Measurements from ENCODE around the gene SVIL.

Gene SVIL

DNA sequence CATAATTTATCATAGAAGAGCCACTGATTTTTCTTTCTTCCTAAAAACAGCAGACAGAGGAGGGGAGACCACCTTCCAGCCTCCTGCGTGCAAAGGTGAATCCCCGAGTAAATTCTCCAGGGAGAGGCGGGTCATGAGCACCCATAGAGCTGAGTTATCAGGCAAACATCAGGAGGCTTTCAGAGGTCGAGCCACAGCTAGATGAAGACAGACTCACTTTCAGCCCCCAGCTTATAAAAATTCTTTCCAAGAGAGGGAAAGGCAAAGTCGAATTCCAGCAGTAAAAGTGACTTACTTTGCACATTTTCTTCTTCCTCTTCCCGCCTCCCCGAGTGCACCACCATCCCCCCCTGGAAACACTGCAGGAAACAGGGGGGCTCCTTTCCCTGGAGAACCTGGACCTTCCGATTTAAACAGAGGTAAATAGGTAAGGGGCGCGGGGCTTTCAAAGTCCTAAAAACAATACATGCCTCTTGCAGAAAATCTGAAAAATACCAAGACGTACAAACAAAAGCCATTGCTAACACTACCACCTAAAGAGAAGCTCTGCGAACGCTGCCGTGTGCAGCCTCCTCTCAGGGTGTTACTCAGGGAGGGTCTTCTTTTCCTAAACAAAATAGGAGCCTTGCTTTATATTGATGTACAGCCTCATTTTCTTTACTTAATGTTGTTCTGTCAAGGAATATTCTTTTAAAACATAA lies 163.8 kb downstream of the SVIL start:
- Histone ChIP-seq H3K9ac (ENCODE audit: low read length) (no peak overlapping the region), H4K20me1 (ENCODE audit: insufficient read depth, low read length) (no peaks in the 10 kb centered on the region), H3K27me3 (ENCODE audit: insufficient read depth, low read length) (no peaks in the 10 kb centered on the region; the same call in 1 of the 2 replicates), H3K27ac (ENCODE audit: low read depth, low read length, poor library complexity, severe bottlenecking) (no peak overlapping the region), H3K4me1 (ENCODE audit: insufficient read depth, low read length, severe bottlenecking) (no peaks in the 10 kb centered on the region), H3F3A (ENCODE audit: insufficient read depth, low read length) (no peaks in the 10 kb centered on the region), H3K36me3 (ENCODE audit: insufficient read depth, low read length) (no peaks in the 10 kb centered on the region), H2AFZ (ENCODE audit: low read length) (no peak overlapping the region), H3K9me3 (ENCODE audit: low read length) (no peaks in the 10 kb centered on the region), H3K9me2 (ENCODE audit: low read depth, low read length) (no peaks in the 10 kb centered on the region), H3K4me3 (ENCODE audit: low read depth, low read length, poor library complexity, severe bottlenecking) (no peak overlapping the region), H3K4me2 (ENCODE audit: low read length) (no peak overlapping the region), H3K79me2 (ENCODE audit: insufficient read depth, low read length) (no peaks in the 10 kb centered on the region)
- TF ChIP-seq EZH2 (IDR thresholded peaks at IDR 0.05; ENCODE audit: borderline replicate concordance, low read length): no peak
- TF ChIP-seq, protein P1, sequence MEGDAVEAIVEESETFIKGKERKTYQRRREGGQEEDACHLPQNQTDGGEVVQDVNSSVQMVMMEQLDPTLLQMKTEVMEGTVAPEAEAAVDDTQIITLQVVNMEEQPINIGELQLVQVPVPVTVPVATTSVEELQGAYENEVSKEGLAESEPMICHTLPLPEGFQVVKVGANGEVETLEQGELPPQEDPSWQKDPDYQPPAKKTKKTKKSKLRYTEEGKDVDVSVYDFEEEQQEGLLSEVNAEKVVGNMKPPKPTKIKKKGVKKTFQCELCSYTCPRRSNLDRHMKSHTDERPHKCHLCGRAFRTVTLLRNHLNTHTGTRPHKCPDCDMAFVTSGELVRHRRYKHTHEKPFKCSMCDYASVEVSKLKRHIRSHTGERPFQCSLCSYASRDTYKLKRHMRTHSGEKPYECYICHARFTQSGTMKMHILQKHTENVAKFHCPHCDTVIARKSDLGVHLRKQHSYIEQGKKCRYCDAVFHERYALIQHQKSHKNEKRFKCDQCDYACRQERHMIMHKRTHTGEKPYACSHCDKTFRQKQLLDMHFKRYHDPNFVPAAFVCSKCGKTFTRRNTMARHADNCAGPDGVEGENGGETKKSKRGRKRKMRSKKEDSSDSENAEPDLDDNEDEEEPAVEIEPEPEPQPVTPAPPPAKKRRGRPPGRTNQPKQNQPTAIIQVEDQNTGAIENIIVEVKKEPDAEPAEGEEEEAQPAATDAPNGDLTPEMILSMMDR (IDR thresholded peaks at IDR 0.05; ENCODE audit: low read length): no peak

GRCh38 chr10:29470355-29470705 lies 164.4 kb downstream of the SVIL start:
- Histone ChIP-seq H3K27me3 (ENCODE audit: insufficient read depth, low read length) (no peaks in the 10 kb centered on the region; the same call in 1 of the 2 replicates), H3K4me2 (ENCODE audit: low read length) (no peak overlapping the region), H3K4me1 (ENCODE audit: insufficient read depth, low read length, severe bottlenecking) (no peaks in the 10 kb centered on the region), H3K9me2 (ENCODE audit: low read depth, low read length) (no peaks in the 10 kb centered on the region), H3F3A (ENCODE audit: insufficient read depth, low read length) (no peaks in the 10 kb centered on the region), H4K20me1 (ENCODE audit: insufficient read depth, low read length) (no peaks in the 10 kb centered on the region), H3K9me3 (ENCODE audit: low read length) (no peaks in the 10 kb centered on the region), H3K27ac (ENCODE audit: low read depth, low read length, poor library complexity, severe bottlenecking) (no peak overlapping the region), H3K4me3 (ENCODE audit: low read depth, low read length, poor library complexity, severe bottlenecking) (no peak overlapping the region), H3K79me2 (ENCODE audit: insufficient read depth, low read length) (no peaks in the 10 kb centered on the region), H2AFZ (ENCODE audit: low read length) (no peak overlapping the region), H3K9ac (ENCODE audit: low read length) (no peak overlapping the region), H3K36me3 (ENCODE audit: insufficient read depth, low read length) (no peaks in the 10 kb centered on the region)
- TF ChIP-seq, protein P1 (IDR thresholded peaks at IDR 0.05; ENCODE audit: low read length): peak; percentile 54
- TF ChIP-seq EZH2 (IDR thresholded peaks at IDR 0.05; ENCODE audit: borderline replicate concordance, low read length): no peak

- Histone ChIP-seq H3K4me3 (ENCODE audit: low read depth, low read length, poor library complexity, severe bottlenecking) (no peak overlapping the region), H3K79me2 (ENCODE audit: insufficient read depth, low read length) (no peaks in the 10 kb centered on the region), H3F3A (ENCODE audit: insufficient read depth, low read length) (no peaks in the 10 kb centered on the region), H3K27me3 (ENCODE audit: insufficient read depth, low read length) (no peaks in the 10 kb centered on the region; the same call in 1 of the 2 replicates), H3K36me3 (ENCODE audit: insufficient read depth, low read length) (no peaks in the 10 kb centered on the region), H3K27ac (ENCODE audit: low read depth, low read length, poor library complexity, severe bottlenecking) (no peak overlapping the region), H3K9me2 (ENCODE audit: low read depth, low read length) (no peaks in the 10 kb centered on the region), H3K4me2 (ENCODE audit: low read length) (no peak overlapping the region), H4K20me1 (ENCODE audit: insufficient read depth, low read length) (no peaks in the 10 kb centered on the region), H3K4me1 (ENCODE audit: insufficient read depth, low read length, severe bottlenecking) (no peaks in the 10 kb centered on the region), H3K9me3 (ENCODE audit: low read length) (no peaks in the 10 kb centered on the region), H2AFZ (ENCODE audit: low read length) (no peak overlapping the region), H3K9ac (ENCODE audit: low read length) (no peak overlapping the region)
- TF ChIP-seq, protein P1 (IDR thresholded peaks at IDR 0.05; ENCODE audit: low read length): no peak
- TF ChIP-seq EZH2 (IDR thresholded peaks at IDR 0.05; ENCODE audit: borderline replicate concordance, low read length): no peak
Measured at GRCh38 chr10:29469481-29470354, 165.1 kb downstream of the SVIL start.

All from OCI-LY1 (cell line).